Embryonic facial prominence (tissue), 1 donor: ENCODE measurements around the gene ENTREP3.
A peak's percentile ranks its signal among the peaks of the same experiment; 100 is the strongest.
"Not testable (repeated sequence)": the region's sequence is repeated elsewhere in the genome, so short reads cannot be mapped to it uniquely, and the experiment has no call there.

ENCODE experiments used
- DNase-seq: peaks from one replicate; pipeline ENCODE4 v3.0.0-alpha.2; 2016; ENCODE audit errors: extremely low spot score

The ENTREP3 gene

DNA sequence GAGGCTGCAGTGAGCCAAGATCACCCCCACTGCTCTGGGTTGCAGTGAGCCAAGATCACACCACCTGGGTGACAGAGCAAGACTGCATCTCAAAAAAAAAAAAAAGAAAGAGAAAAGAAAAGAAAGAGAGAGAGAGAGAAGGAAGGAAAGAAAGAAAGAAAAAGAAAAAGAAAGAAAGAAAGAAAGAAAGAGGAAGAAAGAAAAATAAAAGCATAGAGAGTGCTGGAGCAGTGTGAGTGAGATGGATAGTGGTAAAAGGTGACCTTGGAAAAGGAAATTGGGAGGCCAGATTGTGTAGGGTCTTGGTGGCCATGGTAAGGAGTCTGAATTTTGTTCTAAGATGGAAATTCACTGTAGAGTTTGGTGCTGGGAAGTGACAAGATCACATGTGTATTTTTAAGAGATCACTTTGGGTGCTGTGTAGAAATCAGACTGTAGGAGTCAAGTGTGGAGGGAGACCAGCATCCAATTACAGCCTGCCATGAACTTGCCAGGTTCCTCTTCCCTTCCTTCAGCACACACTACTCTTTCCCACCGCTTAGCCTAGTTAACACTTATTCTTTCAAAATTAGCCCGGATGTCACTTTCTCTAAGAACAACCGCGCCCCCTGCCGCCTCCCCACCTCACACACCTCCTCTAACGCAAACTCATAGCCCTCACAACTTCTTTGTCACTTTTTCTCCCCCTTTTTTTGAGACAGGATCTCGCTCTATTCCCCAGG, 28.9 kb downstream of the ENTREP3 start:
- peak; percentile 62 for DNase-seq

DNA sequence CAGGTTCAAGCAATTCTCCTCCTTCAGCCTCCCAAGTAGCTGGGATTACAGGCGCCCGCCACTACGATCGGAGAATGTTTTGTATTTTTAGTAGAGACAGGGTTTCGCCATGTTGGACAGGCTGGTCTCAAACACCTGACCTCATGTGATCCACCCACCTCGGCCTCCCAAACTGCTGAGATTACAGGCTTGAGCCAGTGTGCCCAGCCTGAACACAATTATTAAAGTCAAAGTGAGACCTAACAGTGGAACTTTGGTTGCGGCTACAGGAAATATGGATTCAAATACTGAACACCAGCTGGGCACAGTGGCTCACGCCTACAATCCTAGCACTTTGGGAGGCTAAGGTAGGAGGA, 29.9 kb downstream of the ENTREP3 start:
- not testable (repeated sequence) for DNase-seq

DNA sequence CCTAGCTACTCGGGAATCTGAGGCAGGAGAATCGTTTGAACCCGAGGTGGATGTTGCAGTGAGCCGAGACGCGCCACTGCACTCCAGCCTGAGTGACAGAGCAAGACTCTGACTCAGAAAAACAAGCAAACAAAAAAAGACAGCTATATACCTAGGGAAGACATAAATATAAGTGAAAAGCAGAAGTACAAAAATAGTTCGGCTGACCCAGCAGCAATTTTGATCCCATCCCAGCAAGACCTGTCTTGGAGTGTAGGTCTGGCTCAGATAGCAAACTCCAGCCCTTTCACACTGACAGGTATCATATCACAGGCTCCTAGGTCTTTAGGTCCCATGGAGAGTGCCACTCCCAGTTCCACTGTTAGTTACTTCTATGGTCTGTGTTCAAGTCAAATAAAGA, 32.2 kb downstream of the ENTREP3 start:
- DNase-seq = no peak

DNA sequence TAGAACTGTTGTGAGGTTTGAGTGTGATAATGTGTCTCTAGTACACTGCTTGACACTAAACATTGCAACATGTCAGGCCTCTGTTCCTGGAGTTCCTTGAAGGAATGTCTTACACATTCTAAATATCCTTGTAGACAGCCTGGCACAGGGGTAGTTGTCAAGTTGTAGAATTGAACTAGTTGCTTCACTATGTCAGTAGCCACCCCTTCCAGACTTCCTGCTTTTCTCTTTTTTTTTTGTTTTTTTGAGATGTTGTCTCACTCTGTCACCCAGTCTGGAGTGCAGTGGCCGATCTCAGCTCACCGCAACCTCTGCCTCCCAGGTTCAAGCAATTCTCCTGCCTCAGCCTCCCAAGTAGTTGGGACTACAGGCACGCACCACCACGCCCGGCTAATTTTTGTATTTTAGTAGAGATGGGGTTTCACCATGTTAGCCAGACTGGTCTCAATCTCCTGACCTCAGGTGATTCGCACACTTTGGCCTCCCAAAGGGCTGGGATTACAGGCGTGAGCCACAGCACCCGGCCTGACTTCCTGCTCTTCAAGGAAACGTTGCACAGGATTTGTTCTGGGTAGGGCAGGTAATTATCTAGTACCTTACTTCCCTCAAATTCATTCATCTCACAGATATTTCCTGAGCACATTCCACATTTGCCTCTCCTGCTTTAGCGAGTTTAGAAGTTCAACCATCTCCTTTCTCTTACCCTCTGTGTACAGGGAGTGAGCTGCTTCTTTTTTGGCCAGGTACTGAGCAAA, 34.9 kb downstream of the ENTREP3 start:
- DNase-seq = not testable (repeated sequence)

DNA sequence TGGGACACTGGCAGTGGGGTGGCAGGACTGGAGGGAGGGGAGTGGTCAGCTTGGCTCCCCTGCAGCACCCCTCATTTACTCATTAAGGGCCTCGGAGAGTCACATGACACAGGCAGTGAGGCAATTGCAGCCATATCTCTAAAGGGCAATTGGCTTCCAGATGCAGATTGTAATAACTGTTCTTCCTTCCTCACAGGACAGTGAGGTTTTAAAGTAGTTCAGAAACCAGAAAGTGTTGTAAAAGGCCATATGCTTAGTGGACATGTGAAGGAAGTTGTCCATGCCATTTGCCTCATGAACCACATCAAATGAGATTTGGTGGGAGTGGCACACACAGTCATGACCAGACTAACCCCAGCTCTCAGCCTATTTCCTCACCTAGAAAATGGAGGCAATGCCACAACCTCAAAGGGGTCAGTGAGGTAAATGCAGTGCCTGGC, 35.7 kb downstream of the ENTREP3 start:
- no peak for DNase-seq

DNA sequence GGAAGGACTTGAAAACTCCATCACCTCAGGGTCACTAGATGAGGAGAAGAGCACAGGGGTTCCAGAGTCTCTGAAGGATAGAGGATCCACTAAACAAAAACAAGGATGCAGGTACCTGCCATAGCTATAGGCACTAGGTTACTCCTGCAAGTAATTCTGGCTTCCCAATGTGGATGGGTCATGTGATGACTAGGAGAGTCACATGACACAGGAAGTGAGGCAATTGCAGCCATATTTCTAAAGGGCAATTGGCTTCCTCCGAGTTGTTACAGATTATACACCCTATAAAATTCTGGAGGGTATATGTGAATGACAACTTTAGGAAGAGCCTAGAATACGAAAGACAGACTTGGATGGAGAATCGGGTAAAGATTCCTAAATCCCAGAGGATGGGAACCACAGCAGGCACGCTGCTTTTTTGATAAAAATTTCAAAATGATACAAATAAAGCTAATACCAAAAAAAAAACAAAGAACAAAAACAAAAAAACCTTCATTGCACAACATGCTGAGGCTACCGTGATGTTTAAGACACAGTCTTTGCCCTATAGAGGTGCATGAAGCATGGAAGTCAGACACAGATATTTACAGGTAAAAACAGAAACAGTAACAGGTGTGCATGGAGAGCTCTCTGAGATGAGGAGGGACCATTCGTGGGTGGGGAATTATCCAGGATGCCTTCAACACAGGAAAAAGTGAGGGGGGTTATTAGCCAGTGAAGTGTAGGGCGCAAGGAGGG, 36.3 kb downstream of the ENTREP3 start:
- DNase-seq = peak; percentile 58

DNA sequence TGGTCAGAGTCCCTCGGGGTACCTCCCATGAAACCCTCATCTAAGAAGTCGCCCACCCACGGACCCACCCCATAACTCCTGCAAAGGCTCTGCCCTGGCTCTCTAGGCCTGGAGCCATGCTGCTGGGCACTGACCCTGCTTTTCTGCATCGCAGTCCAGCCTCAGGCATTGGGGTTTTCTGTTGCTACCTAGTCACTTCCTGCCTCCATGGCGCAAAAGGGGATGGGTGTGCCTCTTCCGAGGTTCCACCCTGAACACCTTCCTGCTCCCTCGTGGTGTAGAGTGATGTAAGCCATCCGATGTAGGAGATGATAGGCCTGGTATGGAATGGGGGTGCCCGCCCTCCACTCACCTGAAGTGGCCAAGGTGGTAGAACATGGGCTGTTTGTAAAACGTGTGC, 40.6 kb downstream of the ENTREP3 start:
- DNase-seq = not testable (repeated sequence)

DNA sequence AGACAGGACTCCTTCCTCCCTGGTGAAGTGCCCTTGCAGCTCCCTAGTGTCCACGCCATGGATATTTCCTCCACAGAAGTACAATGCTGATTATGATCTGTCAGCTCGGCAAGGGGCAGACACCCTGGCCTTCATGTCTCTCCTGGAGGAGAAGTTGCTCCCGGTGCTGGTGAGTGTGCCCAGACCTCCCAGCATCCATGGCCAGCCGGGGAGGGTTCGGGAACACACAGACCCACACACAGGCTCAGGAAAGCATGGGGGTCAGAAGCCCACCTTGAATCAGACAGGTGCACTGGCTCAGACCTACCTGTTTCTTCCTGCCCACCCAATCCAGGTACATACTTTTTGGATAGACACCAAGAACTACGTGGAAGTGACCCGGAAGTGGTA, 43.2 kb downstream of the ENTREP3 start:
- DNase-seq = not testable (repeated sequence)

DNA sequence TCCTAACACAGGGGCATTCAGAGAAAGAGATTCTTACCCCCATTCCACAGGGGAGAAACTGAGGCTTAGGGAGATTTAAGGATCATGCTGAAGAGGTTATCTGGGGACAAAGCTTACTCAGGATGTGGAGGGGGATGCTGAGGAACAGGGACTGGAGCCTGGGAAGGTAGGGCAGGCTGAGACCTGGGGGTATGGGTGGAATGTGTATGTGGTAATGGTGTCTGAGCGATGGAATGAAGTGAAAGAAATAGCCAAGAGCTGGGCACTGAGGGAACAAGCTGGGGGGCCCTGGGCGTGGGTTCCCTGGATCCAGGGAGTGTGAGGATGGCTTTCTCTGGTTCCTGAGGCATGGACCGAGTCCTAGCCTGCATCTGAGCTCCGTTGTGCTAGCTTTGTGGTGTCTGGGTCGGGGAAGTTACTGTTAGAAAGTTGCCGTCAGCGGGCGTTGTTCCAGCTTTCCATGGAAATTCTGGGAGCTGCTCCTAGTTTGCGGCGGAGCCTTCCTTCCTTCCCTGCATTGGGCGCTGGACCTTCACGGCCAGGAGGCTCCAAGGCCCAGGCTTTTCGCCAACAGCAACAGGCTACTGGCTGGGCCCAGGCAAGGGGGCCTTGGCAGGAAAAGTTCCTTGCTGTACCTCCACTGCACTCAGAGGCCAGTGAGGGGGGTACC, 43.8 kb downstream of the ENTREP3 start:
- not testable (repeated sequence) for DNase-seq

DNA sequence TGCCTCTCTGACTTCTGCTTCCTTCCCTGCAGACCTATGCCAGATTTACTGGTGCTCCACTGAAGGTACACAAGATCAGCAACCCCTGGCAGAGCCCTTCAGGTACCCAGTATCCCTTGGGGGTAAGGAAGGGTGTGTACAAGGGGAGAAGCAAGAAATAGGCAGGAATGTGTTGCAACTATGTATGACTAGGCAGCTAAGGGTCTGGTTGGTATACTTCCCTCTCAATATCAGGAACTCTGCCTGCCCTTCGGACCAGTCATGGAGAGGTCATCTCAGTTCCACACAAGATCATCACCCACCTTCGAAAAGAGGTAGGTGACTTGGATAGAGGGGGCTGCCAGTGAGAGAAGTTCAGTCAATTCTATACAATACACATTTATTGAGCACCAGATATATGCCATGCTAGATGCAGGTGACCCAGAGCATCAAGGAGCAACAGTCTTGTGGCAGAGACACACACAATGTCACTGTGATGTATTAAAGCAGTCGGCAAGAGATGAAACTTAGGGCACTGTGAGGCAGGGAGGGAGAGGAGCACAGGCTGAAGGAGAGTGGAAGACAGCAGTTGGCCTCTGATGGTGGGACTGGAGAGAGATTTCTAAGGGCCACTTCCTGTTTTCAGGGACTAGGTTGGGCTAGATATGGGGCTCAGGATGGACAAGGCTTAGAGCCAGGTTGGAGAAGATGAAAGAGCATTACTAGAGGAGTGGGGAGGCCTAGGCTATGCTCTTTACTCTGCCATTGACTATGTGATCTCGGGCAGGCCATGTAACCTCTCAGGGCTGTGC, 44.8 kb downstream of the ENTREP3 start:
- DNase-seq = no peak

DNA sequence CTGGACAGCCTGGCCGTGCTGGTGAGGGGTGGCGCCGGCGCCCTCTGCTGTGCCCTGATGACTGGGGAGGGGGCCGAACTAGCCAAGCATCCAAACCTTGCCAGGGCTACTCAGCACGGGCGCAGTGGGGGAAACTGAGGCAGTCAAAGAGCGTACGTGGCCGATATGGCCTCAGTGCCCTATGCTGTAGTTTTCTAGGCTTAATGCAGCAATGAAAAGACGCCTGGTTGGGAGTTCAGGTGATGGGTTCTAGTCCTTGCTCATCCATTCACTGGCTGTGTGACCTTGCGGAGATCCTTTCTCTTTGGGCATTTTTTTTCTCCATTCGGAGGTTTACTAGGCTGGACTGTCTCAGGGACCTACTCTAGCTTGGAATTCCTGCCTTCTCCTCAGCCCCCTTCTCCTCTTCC, 46.0 kb downstream of the ENTREP3 start:
- no peak for DNase-seq

DNA sequence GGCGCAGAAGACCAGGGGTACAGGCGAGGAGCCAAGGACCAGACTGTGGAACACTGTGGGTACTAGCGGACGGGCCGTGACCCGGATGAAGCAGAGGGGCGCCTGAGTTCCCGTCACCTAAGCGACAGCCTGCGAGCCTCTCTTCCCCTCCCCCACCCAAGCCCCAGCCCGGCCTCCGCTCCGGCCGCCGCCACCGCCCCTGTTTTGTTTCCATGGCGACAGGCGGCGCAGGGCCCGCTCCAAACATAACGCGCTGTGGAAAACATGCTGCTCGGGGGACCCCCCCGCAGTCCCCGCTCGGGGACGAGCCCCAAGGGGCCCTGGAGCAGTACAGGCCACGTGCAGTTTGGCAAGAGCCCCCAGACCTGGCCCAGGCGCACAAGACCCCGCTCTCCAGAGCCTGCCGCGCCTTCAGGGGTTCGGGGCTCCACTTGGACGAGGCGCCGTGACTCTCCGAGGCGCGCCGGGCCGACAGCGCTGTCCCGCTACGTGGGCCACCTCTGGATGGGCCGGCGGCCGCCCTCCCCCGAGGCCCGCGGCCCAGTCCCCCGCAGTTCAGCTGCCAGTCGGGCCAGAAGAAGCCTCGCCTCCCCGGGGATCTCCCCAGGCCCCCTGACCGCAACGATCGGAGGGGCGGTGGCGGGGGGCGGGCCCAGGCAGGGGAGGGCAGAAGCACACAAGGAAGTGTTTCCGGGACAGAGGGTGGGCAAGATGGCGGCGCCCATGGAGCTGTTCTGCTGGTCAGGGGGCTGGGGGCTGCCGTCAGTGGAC, 46.6 kb downstream of the ENTREP3 start, which contains the start of gene MTX1:
Gene MTX1 (plus strand): TSS at position 155 of the 771 bp plus-strand sequence. CDS start 110 bp downstream, at position 265.
- peak; percentile 91 for DNase-seq

DNA sequence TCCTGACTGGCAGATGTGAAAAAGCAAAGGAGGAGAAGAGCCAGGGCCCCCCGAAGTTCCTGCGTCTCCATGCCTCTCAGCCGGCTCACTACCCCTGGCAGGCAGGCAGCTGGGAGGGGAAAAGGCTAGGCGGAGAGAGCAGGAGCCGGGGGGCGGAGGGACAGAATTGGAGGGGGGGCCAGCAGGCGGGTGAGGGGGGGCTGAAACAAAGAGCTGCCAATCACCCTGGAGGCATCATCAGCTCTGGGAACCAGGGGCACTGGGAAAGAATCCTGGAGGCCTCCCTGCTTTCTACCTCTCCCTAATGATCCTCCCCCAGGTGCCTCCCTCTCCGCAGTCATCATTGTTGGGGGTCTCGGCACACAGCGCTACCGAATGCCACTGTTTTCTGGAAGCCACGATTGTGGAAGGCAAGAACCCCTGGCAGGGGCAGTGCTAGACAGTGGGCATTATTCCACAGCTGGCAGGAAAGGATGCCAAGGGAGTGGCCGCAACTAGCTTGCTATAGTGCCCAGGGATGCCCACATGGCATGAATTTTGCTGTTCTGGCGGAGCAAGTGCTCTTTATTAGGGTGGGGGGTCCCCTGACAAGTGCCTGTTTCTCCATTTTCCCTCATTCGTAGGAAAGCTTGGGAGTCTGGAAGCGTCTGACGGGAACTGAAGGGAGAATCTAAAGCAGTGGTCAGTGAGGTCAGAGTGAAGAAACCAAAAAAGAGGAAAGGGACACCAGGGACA, 47.3 kb downstream of the ENTREP3 start, which contains the start of gene THBS3:
Gene THBS3 (minus strand): TSS at position 92 of the 735 bp plus-strand sequence. CDS start 21 bp downstream, at position 71.
- peak; percentile 47 for DNase-seq

DNA sequence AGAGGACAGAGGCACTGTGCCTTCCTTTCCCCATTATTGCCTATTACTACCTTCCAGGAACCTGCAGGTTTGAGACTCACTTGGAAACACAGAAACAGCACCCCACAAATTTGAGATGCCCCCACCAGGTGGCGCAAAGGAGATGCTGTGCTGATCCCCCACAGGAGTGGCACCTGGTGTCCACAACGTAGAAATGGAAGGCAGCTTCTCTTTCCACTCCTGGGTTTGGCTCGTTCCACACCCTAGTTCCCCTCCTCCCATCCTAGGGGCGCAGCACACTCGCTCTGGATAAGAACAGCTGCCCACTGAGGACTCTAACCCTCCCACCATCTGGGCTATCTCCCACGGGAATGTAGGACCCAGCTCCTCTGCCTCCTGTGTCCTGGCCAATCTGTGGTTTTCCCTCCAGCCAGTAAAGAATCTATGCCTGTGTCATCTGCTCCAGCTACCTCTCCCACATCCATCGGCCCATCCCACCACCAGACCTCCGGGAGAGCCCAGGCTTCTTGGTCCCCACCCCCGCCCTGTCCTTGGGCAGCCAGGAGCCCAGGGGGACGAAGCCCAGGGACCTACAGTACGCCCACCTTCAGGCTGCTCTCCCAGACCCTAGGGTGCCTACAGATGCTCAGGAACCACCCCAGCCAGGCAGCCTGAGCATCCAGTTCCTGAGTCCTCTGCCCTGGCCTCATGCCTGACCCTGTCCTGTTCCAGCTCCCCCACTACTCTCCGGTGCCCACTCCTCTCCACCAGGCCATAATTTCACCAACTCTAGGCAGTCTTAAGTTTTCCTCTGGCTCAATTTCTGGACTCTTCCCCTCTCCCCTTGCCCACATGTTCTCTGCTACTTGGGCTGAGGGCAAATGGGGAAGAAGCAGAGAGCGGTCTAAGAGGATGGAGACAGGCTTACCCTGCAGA, 48.1 kb downstream of the ENTREP3 start:
- DNase-seq = peak; percentile 60

DNA sequence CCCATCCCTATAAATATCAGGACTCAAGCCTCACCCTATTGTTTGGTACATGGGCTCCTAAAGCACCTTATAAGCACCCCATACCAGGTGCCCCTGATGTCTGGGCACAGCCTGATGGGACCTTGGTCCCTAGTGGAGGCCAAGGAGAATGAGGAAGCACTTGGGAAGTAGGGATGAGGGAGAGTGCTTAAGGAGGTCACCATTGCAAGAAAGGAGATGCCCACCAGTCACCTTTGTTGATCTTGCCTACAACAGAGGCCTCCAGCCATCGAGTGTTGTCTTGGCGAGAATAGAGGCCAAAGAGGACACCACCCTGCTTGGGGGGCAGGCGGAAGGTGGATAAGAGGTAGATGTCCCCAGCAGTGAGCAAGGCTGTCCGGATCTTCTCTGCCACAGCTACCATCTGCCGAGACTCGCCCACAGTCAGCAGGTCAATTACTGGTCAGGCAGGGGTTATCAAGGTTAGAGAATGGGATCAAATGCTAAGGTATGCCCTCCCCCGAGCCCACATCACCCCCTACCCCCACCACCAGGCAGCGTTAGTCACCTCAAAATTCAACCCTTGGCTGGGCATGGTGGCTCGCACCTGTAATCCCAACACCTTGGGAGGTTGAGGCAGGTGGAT, 49.2 kb downstream of the ENTREP3 start:
- no peak for DNase-seq

DNA sequence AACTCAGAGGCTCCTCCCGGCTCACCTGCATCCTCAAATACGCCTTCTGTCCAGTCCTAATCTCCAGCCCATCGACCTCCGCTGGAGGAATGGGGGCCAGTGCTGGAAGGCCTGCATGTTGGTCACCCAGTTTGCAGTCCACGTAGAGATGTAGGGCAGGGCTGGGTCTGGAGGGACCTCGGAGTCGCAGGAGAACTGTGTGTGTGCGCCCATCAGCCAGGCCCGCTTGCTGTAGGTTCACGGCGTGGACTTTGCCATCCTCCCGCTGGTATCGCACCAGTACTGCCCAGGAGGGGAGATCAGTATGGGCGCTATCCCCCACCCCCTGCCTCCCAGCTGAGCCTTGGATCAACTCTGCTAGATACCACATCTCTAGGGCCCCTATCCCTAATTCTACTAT, 50.2 kb downstream of the ENTREP3 start:
- no peak for DNase-seq

DNA sequence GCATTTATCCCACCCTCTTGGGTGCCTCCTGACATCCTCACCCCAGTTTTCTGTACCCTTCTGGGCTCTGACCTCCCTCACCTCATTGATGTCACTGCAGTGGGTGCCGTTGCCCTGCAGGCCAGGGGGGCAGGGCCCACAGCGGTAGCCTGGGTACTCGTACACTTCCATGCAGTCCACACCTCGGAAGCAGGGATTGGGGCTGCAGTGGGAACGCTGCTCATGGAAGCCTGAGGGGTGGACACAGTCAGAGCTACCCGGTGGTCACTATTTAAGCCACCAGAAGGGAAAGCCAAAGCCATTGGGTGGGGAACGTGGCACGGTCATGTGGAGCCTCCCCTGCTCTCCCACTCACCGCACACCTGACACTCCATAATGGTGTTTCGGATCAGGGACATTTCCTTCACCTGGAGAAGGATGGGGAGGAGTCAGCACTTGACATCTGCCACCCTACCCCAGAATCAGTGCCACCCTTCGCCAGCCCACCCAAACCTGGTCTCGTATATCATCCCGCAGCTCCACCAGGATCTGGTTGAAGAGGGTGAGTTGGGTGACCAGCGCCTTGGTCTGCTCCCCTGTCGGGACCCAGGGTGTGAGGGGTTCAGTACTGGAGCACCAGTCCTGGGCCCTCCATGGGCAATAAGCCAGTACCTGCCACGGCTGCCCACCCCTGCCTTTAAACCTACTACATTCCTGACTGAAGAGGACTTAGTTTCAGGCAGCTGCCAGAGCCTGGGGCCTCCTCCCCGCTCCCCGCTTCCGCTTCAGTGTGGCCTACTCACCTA, 52.4 kb downstream of the ENTREP3 start:
- DNase-seq = no peak
